Hepatocyte (in vitro differentiated cells): ENCODE results near the gene SRGAP2C.
"Not testable (repeated sequence)": the region's sequence is repeated elsewhere in the genome, so short reads cannot be mapped to it uniquely, and the experiment has no call there.

Experiments used
- CTCF ChIP-seq: fragments of 200-600 bp; sonication (generic); IDR thresholded peaks from 2 replicates; pipeline ENCODE4 v1.5.1; 2016; ENCODE audit warnings: antibody characterized with exemption, mild to moderate bottlenecking; ENCODE audit not compliant: poor library complexity
- EZH2phosphoT487 ChIP-seq: fragments of 200-600 bp; sonication (generic); IDR thresholded peaks from one replicate; pipeline ENCODE4 v1.6.1; 2018; ENCODE audit warnings: antibody characterized with exemption, mild to moderate bottlenecking, low read depth, moderate library complexity; ENCODE audit not compliant: unreplicated experiment, severe bottlenecking

GRCh38 chr1:121401375-121401955 lies 216.7 kb downstream of the SRGAP2C start:
- not testable (repeated sequence) for TF ChIP-seq CTCF, EZH2phosphoT487
